Gastroesophageal sphincter (tissue), 4 donors: ENCODE measurements around the gene ZNF516. TPM values are rescaled to one million over a fixed set of nuclear protein-coding genes. Genes with fewer than 3 reads are reported as not detected.

Source experiments
- ATAC-seq: fragments of 150-250 bp; one replicate; pipeline ENCODE4 v1.9.1; 2016; ENCODE audit warnings: mild to moderate bottlenecking, moderate library complexity
- H3K27ac ChIP-seq, 4 donors: fragments of 200-600 bp; sonication (generic) in 3 of 4; 1 replicate in 3 of 4; 2 replicates in 1 of 4; pipeline ENCODE4 v1.5.1; 2016 to 2019
- H3K27me3 ChIP-seq: fragments of 200-600 bp; sonication (generic); one replicate; pipeline ENCODE4 v1.5.1; 2019
- H3K36me3 ChIP-seq, 2 donors: fragments of 200-600 bp; sonication (generic); one replicate each; pipeline ENCODE4 v1.5.1; 2019; ENCODE audit warnings: control low read depth in 1 of 2
- H3K4me1 ChIP-seq, 3 donors: fragments of 200-600 bp; sonication (generic); 1 replicate in 2 of 3; 2 replicates in 1 of 3; pipeline ENCODE4 v1.5.1; 2016 to 2019; ENCODE audit warnings: control low read depth in 2 of 3
- H3K4me3 ChIP-seq, 2 donors: fragments of 200-600 bp; sonication (generic); one replicate each; pipeline ENCODE4 v1.5.1; 2019; ENCODE audit warnings: mild to moderate bottlenecking in 1 of 2, moderate library complexity in 1 of 2
- H3K9me3 ChIP-seq, 3 donors: fragments of 200-600 bp; sonication (generic); one replicate each; pipeline ENCODE4 v1.5.1; 2017 to 2019; ENCODE audit warnings: control low read depth in 2 of 3
- EP300 ChIP-seq: sonication (generic); formaldehyde crosslinking; IDR thresholded peaks from one replicate; pipeline ENCODE4 v1.6.1; 2017; ENCODE audit warnings: antibody characterized with exemption, mild to moderate bottlenecking
- POLR2A ChIP-seq, 2 donors: fragments of 450-650 bp; IDR thresholded peaks; one replicate each; pipeline ENCODE4 v1.6.1; 2017; ENCODE audit warnings: antibody characterized with exemption in 2 of 2, mild to moderate bottlenecking in 2 of 2, moderate library complexity in 1 of 2
- POLR2AphosphoS5 ChIP-seq: sonication (generic); formaldehyde crosslinking; IDR thresholded peaks from one replicate; pipeline ENCODE4 v1.6.1; 2017; ENCODE audit warnings: antibody characterized with exemption
- WGBS, 2 donors: methylation state at CpG; one replicate each; pipeline ENCODE4 v1.1.5; 2018; ENCODE audit warnings: low coverage in 1 of 2; 5-methylcytosine and 5-hydroxymethylcytosine counted together
- total RNA-seq, 4 donors: library from RNA; depleted of rRNA; stranded (reverse); fragments of >200 nt; gene quantifications; one replicate each; pipeline ENCODE4 v1.1.0, GENCODE V29; 2016
- TF ChIP-seq, protein P1 (sequence below), 4 experiments: fragments of 200-600 bp in 2 of 4; fragments of 450-650 bp in 2 of 4; sonication (generic) in 1 of 4; IDR thresholded peaks; one replicate each; pipeline ENCODE4 v1.5.1; 2017 to 2019; ENCODE audit warnings: antibody characterized with exemption in 4 of 4, mild to moderate bottlenecking in 2 of 4, moderate library complexity in 2 of 4

ZNF516 gene
- total RNA-seq, 4 donors from 2014 or later: 17.8 to 43.8 (median 29.9) TPM

DNA sequence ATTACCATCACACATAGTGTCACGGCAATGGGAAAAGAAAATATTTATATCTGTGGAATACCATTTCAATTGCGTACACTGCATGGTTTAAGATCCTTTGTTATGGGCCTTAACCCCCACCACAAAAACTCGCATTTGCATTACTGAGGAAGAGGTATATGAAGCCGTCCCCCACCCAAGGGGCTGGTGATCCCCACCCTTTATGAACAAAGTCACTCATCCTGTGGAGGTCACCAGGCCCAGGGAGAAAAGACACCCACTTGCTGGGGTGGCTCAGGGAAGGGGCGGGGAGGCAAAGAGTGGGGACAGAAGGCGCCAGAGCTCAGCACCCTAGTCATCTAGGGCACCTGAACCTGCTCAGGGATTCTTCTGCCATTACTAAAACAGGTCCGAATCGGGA, 133.8 kb downstream of the ZNF516 start:
- TF ChIP-seq, protein P1, sequence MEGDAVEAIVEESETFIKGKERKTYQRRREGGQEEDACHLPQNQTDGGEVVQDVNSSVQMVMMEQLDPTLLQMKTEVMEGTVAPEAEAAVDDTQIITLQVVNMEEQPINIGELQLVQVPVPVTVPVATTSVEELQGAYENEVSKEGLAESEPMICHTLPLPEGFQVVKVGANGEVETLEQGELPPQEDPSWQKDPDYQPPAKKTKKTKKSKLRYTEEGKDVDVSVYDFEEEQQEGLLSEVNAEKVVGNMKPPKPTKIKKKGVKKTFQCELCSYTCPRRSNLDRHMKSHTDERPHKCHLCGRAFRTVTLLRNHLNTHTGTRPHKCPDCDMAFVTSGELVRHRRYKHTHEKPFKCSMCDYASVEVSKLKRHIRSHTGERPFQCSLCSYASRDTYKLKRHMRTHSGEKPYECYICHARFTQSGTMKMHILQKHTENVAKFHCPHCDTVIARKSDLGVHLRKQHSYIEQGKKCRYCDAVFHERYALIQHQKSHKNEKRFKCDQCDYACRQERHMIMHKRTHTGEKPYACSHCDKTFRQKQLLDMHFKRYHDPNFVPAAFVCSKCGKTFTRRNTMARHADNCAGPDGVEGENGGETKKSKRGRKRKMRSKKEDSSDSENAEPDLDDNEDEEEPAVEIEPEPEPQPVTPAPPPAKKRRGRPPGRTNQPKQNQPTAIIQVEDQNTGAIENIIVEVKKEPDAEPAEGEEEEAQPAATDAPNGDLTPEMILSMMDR (IDR thresholded peaks at IDR 0.05): no peak
- TF ChIP-seq EP300 (no peak), POLR2A (IDR thresholded peaks at IDR 0.05) (no peak), POLR2AphosphoS5 (no peak)
- Histone ChIP-seq H3K27ac (no peak overlapping the region), H3K4me3 (no peak overlapping the region), H3K4me1 (no peaks in the 10 kb centered on the region), H3K27me3 (no peaks in the 10 kb centered on the region), H3K9me3 (no peaks in the 10 kb centered on the region), H3K36me3 (peaks cover 0 to 77% of the 10 kb centered on the region in 2 donors)
- no peak for ATAC-seq
- WGBS, 2 donors: 68 to 87% methylated on average over 4 to 5 of the region's 8 CpGs

DNA sequence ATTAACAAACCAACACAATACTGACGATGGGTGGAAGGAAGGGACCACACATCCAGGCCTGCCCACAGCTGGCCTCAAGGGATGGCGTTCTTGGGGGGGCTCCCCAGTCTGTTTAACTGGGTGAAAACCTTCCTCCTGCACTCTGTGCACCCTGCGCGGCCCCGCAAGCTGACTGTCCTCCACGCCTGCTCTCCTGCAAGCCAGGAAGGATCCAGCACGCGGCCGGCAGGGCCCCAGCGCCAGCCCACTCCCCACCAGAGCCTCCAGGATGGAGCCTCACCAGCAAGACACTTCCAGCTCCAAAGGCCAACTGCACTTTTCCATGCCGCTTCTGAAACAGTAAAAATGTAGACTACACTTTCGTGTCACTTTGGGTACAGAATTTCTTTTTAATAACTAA, 135.1 kb downstream of the ZNF516 start:
- Histone ChIP-seq H3K27me3 (no peaks in the 10 kb centered on the region), H3K4me3 (no peak overlapping the region), H3K9me3 (no peaks in the 10 kb centered on the region), H3K4me1 (peaks cover 0 to under 1% (median 0%) of the 10 kb centered on the region in 3 donors), H3K27ac (no peak overlapping the region), H3K36me3 (peaks cover 0 to 80% of the 10 kb centered on the region in 2 donors)
- TF ChIP-seq, protein P1 (IDR thresholded peaks at IDR 0.05): no peak
- TF ChIP-seq EP300: no peak
- no peak for ATAC-seq
- WGBS, 2 donors: 87 to 89% methylated on average over 2 to 8 of the region's 12 CpGs

DNA sequence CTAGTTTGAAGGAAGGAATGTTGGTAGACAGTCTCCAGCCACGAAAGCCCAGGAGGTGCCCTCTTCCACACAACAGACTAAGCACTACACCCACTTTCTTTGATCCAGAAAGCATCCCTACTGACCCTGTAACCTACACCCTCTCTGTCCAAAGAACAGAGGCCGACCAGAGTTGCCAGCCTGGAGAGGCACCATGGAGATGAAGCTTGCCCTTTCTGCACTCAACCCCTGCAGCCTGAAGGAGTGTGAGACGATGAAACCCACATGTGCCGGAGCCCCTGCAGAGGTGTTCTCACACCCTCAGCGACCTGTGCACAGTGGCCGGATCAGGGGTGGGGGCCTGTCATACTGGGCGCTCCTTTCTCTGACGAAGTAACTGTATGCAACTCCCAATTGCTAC, 136.3 kb downstream of the ZNF516 start:
- Histone ChIP-seq H3K4me3 (no peak overlapping the region), H3K36me3 (peaks cover 0 to 77% of the 10 kb centered on the region in 2 donors), H3K27me3 (no peaks in the 10 kb centered on the region), H3K4me1 (peaks cover 0 to 12% (median 0%) of the 10 kb centered on the region in 3 donors), H3K9me3 (no peaks in the 10 kb centered on the region), H3K27ac (no peak overlapping the region)
- TF ChIP-seq EP300 (no peak), POLR2AphosphoS5 (no peak), POLR2A (IDR thresholded peaks at IDR 0.05) (no peak)
- TF ChIP-seq, protein P1 (IDR thresholded peaks at IDR 0.05): no peak
- no peak for ATAC-seq
- WGBS, 2 donors: 79 to 86% methylated on average over 2 to 5 of the region's 8 CpGs

DNA sequence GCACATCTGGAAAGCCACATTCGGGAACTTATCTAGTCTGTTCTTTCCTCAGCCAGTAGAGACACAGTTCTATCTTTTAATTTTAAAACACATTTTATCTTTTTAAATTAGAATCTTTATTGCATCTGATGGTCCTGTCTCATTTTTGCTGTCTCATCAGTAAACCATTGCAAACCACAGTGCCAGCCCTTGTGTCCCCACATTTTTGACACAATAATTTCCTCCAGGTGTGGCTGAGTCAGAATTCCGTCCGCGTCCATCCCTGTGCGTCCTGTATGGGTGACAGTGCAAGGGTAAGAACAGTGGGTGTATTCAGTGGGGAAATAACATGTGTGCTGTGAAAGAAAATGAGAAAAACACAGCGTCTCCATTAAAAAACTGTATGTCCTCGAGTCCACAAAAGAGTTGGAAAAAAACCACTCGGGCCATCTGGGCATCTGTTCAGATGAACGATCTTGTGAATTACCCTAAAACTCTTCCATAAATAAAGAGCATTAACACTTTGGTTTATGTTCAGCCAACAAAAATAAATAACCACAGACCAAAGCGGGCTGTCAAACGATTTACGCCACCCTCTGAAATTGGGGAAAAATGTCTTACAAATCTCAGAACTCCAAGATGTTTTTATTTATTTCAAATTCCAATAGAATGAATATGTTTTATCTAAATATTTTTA, 137.3 kb downstream of the ZNF516 start:
- peaks cover 0 to 69% of the 10 kb centered on the region in 2 donors for H3K36me3 ChIP-seq
- no peak overlapping the region for H3K27ac ChIP-seq
- TF ChIP-seq POLR2AphosphoS5: no peak
- no peak for TF ChIP-seq EP300
- no peak for TF ChIP-seq POLR2A (IDR thresholded peaks at IDR 0.05)
- TF ChIP-seq, protein P1 (IDR thresholded peaks at IDR 0.05): no peak
- WGBS, 2 donors: 61 to 73% methylated on average over 11 to 12 of the region's 12 CpGs
- no peak overlapping the region for H3K4me3 ChIP-seq
- peaks cover 0 to 17% (median 0%) of the 10 kb centered on the region in 3 donors for H3K4me1 ChIP-seq
- ATAC-seq: no peak
- no peaks in the 10 kb centered on the region for H3K27me3 ChIP-seq
- H3K9me3 ChIP-seq: no peaks in the 10 kb centered on the region

DNA sequence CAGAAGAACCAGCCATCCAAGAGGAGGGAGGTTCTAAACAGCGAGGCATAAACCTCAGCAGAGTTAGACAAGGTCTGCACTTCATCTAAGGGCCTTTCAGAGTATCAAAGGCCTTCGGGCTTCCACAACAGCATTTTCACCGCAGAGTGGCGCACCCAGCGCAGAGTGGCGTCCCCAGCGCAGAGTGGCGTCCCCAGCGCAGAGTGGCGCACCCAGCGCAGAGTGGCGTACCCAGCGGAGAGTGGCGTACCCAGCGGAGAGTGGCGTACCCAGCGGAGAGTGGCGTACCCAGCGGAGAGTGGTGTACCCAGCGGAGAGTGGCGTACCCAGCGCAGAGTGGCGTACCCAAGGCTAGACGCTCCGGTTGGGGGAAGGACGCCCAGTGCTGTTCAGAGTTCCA, 137.9 kb downstream of the ZNF516 start:
- Histone ChIP-seq H3K4me3 (no peak overlapping the region), H3K36me3 (peaks cover 0 to 63% of the 10 kb centered on the region in 2 donors), H3K27me3 (no peaks in the 10 kb centered on the region), H3K9me3 (no peaks in the 10 kb centered on the region), H3K4me1 (peaks cover 0 to 22% (median 0%) of the 10 kb centered on the region in 3 donors), H3K27ac (no peak overlapping the region)
- 80% methylated on average over 9 of the region's 26 CpGs; no CpG with 5 or more reads in 1 of the 2 donors for WGBS, 2 donors
- no peak for TF ChIP-seq POLR2A (IDR thresholded peaks at IDR 0.05)
- TF ChIP-seq, protein P1 (IDR thresholded peaks at IDR 0.05): no peak
- TF ChIP-seq EP300: no peak
- TF ChIP-seq POLR2AphosphoS5: no peak
- no peak for ATAC-seq
